Uterus (tissue), 2 donors: ENCODE data around the gene ZSWIM5.

Experiments used
- CTCF ChIP-seq, 4 experiments: fragments of 200-600 bp in 2 of 4; fragments of 450-650 bp in 2 of 4; sonication (generic) in 2 of 4; IDR thresholded peaks; one replicate each; pipeline ENCODE4 v1.5.1; 2016 to 2019; ENCODE audit warnings: antibody characterized with exemption in 4 of 4, mild to moderate bottlenecking in 2 of 4, moderate library complexity in 1 of 4
- POLR2A ChIP-seq, 2 donors: fragments of 450-650 bp; IDR thresholded peaks; one replicate each; pipeline ENCODE4 v1.6.1; 2016; ENCODE audit warnings: antibody characterized with exemption in 2 of 2, mild to moderate bottlenecking in 1 of 2, moderate library complexity in 1 of 2

- TF ChIP-seq CTCF (IDR thresholded peaks at IDR 0.05) (no peak), POLR2A (IDR thresholded peaks at IDR 0.05) (no peak)
Observed at GRCh38 chr1:45107782-45108181, 98.6 kb downstream of the ZSWIM5 start.
